Stimulated activated CD4-positive, alpha-beta T cell treated with anti-CD3 and anti-CD28 coated beads, Interleukin-12 subunit alpha, Interleukin-12 subunit beta, amount 100 ng/mL, for 4 hours (primary cell): ENCODE data around the gene NPB.

ENCODE experiments used
- DNase-seq: peaks from one replicate; pipeline ENCODE4 v3.0.0-alpha.2; 2020

The NPB gene

DNA sequence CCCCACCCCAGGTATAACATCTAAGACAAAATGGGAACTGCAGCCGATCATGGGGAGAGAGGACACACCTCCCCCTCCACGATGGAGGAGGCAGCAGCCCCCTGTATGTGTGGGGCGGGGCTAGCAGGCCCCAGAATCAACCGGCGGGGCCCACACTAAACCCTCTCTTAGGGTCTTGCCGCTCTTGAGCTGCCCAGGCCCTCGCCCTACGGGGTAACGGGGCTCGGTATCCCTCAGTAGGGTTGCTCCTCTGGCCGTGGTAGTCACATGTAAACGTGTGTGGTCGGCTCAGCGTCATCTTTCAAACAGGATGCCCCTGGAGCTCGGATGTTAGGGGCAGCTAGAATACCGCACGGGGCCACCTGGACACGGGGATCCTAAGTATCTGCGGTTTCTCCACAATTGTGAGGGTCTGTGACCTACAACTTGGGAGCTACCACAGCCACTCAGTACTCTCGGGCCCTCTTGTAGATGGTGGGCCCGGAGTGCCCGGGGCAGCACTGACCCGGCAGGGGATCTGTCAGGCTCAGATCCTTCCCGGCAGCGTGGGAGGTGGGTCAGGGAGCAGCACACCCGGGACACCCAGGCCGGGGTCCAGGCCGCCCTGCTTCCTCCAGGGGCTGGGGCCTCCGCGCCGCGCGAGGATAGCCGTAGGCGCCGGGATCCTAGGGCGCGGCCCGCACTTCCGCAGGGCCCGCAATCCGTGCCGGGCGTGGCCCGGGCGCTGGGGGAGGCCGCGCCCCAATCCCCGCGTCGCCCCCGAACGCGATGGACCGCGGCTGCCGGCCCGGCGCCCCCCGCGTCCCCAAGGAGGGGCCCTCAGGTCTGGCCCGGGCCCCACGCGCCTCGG lies 31.7 kb upstream of the NPB start:
- peak; percentile 43 for DNase-seq

DNA sequence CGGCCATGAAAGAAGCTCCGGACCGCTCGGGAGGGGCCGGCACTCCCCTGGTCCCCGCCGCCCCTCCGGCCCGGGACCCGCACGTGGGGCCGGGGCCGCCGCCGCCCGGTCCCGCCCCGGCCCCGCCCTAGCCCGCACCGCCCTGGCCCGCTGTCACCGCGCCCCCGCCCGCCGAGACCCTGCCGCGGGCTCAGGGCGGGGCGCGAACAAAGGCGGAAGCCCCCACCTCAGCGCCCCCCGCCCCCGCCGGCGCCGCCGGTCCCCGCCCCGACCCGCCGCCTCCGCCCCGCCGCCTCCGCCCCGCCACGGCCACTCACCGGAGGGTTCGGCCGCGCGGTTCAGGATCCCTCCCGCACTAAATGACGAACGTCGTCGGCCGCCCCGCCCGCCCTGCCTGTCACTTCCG lies 31.1 kb upstream of the NPB start, which contains the start of gene ARHGDIA:
Gene ARHGDIA (minus strand): TSS at position 357 of the 406 bp plus-strand sequence. CDS start 1,407 bp downstream, outside the sequence.
- no peak for DNase-seq

DNA sequence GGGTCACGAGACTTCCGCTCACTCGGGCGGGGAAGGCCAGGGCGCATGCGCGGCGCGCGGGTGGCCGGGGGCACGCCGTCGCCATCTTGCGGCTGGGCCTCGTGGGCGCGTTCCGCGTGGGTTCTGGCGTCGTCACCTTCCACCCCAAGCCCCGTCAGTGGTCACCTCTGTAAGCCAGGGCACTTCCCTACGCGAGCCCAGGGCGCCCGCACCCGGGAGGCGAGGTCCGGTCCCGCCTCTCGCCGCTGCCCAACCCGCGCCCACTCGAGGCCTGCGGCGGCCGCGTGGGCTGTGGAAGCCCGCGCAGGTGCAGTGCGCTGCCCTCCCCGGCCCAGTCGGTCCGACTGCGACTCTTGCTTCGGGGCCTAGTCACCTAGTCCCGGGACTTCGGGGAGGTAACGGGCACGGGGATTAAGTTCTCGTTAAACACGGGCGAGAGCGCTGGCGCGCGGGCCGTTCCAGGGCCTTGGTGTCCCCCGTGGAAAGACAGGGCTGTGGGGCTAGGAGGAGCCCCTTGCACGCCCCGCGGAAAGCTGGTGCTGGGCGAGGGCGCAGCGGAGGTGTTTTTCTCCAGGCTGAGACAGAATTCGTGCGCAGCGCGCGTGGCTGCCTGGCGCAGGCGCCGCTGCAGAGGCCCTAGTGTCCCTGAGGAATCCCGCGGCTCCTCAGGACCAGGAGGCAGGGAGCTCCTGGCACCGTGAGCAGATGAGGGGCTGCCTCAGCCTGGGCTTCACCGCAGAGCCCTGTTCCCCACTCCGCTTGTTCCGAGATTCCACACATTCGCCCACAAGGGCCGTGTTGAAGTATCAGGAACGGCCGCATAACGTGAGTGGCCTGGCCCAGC lies 30.4 kb upstream of the NPB start:
- peak; percentile 97 for DNase-seq

DNA sequence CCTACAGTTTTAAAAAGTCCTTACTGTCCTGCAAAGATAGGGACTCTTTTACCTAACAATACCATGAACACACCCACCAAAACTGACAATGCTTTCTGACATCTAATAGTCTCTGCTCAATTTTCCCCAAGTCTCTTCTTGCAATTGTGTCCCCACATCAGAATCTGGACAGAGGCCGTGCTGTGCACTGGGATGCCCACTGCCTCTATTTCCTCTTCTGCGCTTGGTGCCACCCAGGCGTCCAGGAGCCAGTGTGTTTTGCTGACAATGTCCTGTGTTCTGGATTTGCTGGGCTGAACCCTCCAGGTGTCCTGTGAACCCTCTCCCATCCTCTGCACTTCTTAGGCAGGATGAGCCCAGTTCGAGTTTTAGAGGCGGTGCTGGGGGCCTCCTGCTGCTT lies 24.5 kb upstream of the NPB start:
- no peak for DNase-seq

DNA sequence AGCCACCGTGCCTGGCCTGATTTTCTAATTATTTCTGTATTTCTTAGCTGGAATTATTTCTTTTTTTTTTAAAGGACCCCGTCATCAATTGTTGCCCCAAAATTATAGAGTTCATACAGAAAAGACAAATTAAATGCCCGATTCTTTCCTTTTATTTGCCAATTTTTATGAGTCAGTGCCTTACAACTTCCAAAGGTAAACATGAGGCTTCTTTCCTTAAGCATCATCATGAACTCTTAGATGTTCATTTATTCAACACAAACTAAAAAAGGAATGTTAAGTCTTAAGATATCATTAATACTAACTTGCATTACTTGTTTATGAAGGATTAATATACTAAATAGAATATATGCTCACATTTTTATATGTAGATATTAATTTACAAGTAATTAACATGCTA lies 23.7 kb upstream of the NPB start:
- no peak for DNase-seq

DNA sequence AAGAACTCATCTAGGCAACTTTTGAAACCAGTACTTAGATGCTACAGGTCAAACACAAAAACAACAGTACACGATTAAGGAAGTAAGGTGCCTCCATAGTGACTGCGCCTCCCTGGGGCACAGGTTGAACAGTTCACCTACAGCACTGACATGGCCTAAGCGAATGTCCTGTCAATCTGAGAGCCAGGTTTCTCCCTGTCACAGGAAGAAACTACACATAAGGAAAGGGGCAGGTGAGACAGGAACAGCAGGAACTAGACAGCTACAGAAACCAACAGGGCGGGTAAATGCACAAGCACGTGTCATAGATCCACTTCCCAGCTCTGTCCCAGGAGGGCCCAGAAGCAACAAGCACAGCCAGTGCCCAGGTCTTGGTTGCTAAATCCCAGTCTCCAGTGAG lies 22.9 kb upstream of the NPB start:
- DNase-seq, result no peak

DNA sequence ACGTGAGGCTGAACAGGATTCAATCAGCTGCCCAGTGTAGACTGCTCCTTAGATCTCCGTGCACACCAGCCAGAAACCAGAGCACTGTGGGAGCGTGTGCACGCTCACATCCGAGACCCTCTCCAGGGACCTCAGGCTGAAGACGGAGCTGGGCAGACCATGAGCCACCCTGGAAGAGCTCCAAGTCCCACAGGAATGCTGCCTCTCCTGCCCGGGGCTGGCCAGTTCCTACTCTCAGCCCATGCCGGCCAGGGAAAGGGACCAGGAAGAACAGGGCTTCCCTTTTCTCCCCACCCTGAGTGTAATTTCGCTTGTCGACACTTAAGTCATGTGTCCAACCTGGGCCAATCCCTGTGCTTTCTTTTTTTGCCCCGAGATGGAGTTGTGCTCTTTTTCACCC lies 17.5 kb upstream of the NPB start:
- DNase-seq, result no peak

DNA sequence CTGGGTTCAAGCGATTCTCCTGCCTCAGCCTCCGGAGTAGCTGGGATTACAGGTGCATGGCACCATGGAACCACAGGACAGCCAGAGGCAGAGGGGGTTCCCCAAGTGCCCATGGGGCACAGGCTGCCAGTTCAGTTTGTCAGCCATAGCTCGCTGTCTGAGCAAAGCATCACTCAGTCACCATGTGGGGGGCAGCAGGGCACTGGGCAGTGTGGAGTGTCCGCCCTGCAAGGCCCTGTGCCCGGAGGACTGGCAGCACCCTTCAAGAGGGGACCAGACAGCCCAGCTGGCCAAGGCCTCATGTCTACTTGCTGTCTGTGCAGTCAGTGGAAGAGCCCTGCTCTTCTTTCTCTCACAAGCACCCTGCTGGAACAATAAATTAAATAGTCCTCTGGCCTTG lies 17.1 kb upstream of the NPB start:
- no peak for DNase-seq

DNA sequence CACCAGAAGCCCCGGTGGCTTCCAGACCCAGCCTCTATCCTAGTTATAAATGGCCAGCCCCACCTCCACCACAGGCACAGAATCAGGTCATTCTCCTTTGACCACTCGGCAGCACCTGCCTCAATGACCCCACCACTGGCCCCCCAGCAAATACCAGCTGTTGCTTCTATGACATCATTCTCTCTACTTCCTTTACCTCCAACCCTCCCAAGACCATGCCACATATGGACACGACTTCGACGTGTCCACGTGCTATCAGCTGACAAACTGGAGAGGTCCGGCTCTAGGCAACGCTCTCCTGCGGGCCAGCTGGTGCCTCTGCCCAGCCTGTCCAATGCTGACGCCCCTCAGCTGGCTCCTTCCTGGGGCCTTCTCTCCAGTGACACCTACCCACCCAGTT lies 16.6 kb upstream of the NPB start:
- DNase-seq, result no peak

DNA sequence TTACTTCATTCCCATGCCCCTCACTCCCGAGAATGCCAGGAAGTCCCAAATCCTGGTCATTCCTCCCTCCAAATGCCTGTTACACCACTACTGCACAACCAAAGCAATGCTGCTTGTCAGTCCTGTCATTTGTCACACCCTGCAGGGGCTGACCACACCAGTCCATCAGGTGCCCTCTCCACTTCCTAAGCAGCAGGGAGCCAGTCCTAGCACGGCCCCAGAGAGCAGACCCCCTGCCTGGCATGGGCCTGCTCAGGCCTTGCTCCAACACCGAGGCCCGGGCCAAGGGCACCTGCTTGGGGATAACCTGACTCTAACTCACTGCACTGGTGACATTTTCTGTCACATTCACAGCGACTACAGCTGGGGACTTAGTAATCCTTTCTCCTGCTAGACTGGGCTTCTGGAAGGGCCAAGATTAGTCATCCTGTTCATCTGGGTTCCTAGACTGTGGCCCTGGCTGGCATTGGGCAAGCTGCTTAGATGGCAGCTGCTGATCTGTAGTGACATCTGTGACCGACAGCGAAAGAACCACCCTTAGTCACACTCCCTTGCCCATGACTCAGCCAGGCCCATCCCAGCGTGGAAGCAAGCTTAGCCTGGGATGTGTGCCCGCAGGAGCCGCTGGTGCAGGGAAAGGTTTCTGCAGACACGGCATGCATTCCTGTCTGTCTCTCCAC lies 16.0 kb upstream of the NPB start:
- no peak for DNase-seq

DNA sequence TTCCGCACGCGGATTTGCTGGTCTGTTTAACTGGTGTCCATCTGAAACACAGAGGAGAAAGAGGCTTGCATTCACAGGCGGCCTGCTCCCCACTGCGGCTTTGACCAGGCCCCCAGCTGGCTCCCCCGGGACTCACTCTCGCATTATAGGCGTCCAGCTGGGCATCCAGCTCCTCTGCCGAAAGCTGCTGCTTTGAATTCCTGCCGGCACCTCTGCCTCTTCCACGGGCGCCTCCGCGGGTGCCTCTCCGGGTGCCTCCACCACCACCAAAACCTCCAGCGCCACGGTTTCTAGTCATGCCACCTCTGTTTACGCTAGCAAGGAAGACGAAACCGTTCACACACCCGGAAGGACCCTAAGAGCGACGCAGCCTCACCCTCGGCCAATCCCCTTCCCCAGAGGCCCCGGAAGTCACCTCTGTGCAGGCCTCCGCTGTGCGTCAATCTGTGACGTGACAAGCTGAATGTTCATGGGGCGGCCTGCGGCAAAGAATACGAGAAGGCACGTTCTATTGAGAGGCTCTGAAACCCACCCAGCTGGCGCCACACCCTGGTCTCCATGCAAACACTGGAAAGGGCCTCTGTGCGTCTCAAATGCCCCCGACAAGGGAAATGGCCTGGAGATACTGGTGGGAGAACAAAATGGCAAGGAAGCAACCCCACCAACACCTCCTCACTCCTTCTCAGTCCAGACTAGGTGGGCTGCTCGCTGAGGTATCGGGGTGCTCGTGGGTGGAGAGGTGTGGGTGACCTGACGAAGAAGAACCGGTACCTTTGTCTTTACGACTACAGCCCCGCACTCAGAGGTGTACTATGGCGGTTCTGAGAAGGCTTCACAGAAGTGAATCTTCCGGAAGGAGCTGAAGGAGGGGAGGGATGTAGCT lies 13.7 kb upstream of the NPB start:
- no peak for DNase-seq

DNA sequence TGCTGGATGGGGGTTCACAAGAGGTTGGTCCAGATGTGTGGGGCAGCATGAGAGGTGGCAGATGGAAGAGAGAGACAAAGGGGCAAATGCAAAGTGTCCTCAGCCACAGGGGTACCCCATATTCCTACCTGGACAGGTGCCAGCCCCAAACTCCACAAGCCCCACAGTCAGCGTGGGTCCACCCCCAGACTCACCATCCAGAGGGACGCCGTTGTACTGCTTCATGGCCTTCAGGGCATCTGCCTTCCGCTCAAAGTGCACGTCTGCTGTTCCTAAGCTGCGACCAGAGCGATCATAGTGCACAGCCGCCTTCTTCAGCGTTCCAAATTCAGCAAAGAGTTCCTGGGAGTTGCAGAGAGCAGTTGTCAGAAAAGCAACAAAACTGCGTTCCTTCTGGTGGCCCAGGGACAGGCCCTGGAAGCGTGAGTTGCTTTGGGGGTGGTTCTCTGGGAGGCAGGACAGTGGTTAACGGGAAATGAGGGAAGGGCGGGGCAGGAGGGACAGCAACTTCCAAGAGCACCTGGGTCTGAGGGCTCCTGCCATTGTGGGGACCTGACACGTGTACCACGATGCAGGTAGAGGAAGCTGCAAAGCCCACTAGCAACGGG lies 12.9 kb upstream of the NPB start:
- no peak for DNase-seq

DNA sequence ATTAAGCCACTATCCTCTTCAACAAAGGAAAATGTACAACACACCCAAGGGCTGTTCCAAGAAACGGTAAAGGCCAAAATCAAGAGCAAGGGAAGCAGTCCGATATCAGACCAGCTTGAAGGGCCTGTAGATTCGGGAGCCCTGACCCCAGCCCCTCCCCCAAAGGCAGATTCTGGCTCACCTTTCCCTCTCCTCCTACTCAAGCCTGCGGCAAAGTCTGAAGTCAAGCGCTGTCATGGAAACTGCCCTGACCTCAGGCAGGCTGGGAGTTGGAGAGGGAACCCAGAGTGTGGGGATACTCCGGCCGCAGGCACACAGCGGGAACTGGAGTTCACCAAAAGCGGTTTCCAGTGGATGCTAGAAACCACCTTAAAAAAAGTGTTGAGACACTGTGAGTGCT lies 12.4 kb upstream of the NPB start:
- DNase-seq, result no peak

DNA sequence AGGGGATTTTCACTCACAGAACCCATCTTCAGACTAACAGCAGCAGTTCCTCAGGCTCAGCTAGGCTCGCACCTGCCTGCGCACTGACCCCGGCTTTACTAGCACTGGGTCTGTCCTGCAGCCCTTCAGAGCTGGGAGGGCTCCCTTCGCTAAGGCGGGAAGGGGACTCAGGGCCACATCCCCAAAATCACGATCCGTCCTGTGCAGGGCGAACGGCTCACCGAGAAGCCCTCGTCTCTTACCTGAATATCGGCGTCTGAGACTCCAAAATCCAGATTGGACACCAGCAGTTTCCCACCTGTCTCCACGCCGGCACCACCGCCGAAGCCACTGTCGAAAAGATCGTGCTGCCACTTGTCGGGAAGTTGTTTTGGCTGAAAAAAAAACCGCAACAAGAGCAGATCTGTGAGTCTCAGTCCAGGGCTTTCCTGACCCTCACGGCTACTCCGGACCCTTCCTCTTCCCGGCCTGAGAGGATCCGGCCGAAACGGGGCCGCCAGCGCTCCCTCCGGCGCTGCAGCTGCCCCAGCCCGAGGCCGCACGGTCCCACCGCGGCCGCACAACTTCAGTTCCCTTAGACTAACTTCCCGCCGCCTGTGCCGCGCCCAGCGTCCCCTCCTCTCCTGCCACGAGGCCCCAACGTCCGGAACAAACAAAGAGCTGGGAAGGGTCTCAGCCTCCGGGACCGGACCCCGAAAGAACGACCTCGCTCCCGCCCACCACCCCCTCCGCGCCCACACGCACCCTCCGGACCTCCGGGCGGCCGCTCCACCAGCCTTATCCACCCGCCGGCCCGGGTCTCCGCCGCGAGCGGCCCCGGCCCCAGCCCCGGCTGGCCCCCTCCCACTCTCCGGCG lies 11.4 kb upstream of the NPB start:
- DNase-seq, result no peak

DNA sequence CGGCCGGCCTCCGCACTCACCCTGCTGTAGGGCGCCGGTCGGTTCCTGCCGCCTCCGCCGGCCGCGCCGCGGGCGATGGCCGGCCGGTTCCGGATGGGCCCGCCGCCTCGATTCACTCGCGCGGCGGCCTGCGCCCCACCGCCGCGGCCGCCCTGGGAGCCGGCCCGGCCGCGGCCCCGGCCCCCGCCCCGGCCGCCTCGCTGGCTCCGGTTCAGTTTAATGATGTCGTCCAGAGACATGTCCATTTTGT lies 10.8 kb upstream of the NPB start:
- no peak for DNase-seq

DNA sequence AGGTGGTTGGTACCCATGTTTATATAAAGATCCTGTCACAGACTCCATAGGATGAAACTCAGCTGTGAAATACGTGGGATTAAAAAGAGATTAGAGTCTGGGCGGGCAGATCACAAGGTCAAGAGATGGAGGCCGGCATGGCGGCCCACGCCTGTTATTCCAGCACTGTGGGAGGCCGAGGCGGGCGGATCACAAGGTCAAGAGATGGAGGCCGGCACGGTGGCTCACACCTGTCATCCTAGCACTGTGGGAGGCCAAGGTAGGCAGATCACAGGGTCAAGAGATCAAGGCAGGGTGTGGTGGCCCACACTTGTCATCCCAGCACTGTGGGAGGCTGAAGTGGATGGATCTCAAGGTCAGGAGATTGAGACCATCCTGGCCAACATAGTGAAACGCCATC lies 6.6 kb upstream of the NPB start:
- DNase-seq, result no peak

DNA sequence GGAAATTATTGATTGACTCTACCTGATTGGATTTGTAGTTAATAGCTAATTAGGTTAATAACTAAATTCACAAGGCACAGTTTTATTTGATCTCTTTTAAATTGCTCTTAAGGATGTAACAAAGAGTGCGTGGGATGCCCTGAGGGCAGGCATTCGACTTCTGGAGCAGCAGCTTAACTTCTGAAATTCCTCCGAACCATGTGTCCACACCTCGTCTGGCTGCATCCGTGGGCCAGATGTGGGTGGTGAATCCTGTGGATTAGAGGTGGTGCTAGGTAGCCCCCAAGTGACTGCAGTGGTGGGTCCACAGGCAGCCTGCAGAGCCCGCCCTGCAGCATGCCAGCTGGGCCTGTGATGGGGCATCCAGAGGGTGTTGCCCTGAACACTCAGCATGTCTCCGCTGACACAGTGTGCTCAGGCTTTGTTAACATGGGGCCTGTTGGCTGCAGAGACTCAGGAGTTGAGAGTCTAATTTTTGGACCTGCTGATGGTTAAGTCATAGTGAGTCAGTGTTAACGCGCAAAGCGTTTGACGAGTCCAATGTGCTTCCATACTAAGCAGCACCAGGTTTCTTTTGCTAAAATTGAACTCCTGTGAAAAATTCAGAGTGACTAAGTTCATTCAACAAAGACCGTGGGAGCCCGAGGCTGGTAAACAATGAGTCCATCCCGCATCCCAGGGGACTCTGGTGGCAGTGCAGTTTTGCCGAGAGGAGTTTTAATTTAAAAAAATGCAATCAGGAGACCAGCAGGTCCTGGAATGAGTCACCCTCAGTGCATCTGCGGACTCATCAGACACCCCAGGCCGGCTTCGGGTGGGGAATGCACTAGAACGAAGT lies 3.8 kb upstream of the NPB start:
- DNase-seq, result no peak

DNA sequence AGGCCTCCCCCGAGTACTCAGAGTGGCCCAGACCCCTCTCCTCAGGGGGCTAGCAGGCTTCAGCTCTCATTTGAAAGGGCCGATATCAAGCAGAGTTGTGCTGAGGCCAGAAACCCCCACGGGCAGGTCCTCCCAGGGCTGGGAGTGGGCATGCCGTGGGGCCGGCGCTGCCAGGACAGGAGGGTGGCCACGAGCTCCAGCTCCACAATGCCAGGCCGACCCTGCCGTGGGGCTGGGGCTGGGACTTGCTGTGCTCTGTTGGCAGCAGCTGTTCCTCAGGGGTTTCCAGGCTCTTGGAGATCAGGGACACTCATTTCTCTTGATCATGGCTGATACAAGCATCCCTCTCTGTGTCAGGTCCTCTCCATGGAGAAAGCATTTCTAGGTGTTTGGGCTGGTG lies 3.2 kb upstream of the NPB start:
- no peak for DNase-seq

DNA sequence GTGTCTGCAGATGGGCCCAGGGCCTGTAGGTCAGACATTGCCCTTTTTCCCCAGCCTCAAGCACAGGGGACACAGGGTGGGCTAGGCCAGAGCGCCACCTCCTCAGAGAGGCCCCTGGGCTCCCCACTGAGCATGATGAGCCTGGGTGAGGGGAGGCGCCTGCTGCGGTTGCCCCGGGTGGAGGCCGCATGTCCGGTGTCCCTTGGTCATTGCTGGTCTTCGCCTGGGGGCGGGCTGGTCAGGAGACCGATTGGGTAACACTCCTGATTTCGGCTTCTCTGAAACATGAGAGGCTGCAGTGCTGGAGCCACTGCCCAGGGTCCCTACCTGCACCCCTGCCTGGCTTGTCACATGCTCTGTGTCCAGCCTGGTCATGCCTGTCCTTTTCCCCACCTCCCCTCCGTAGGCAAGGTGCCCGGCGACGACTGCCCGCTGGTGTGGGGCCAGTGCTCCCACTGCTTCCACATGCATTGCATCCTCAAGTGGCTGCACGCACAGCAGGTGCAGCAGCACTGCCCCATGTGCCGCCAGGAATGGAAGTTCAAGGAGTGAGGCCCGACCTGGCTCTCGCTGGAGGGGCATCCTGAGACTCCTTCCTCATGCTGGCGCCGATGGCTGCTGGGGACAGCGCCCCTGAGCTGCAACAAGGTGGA lies 2.4 kb upstream of the NPB start:
- DNase-seq, result no peak
